Kidney epithelial cell (primary cell): ENCODE data around the gene MCU. TPM values are rescaled to one million over a fixed set of nuclear protein-coding genes. Genes with fewer than 3 reads are reported as not detected.
"Not testable (repeated sequence)": the region's sequence is repeated elsewhere in the genome, so short reads cannot be mapped to it uniquely, and the experiment has no call there.

Experiments used
- DNase-seq: peaks from one replicate; pipeline ENCODE4 v3.0.0-alpha.2; 2010; ENCODE audit warnings: low read depth
- H3K27me3 ChIP-seq: 2 replicates; pipeline ENCODE4 v1.6.0; 2011; ENCODE audit warnings: low read length; ENCODE audit not compliant: control insufficient read depth, insufficient read depth
- H3K36me3 ChIP-seq: 2 replicates; pipeline ENCODE4 v1.5.1; 2011; ENCODE audit warnings: low read length; ENCODE audit not compliant: control insufficient read depth, insufficient read depth
- H3K4me3 ChIP-seq: 2 replicates; pipeline ENCODE4 v1.5.1; 2011; ENCODE audit warnings: low read depth, mild to moderate bottlenecking, control low read depth, low read length
- total RNA-seq: library from RNA; depleted of rRNA; stranded (reverse); fragments of >200 nt; gene quantifications from 2 replicates; pipeline ENCODE4 v1.2.3, GENCODE V29; 2015
- TF ChIP-seq, protein P1 (sequence below): IDR thresholded peaks from 2 replicates; pipeline ENCODE4 v1.5.1; 2011; ENCODE audit warnings: mild to moderate bottlenecking, moderate library complexity, low read length, control low read depth, inconsistent platforms; ENCODE audit not compliant: insufficient read depth, poor library complexity, severe bottlenecking

Gene MCU
- total RNA-seq, 1 donor from 2014 or later: 15.4 TPM

- H3K36me3 ChIP-seq: no peaks in the 10 kb centered on the region
- no peaks in the 10 kb centered on the region for H3K27me3 ChIP-seq
- TF ChIP-seq, protein P1, sequence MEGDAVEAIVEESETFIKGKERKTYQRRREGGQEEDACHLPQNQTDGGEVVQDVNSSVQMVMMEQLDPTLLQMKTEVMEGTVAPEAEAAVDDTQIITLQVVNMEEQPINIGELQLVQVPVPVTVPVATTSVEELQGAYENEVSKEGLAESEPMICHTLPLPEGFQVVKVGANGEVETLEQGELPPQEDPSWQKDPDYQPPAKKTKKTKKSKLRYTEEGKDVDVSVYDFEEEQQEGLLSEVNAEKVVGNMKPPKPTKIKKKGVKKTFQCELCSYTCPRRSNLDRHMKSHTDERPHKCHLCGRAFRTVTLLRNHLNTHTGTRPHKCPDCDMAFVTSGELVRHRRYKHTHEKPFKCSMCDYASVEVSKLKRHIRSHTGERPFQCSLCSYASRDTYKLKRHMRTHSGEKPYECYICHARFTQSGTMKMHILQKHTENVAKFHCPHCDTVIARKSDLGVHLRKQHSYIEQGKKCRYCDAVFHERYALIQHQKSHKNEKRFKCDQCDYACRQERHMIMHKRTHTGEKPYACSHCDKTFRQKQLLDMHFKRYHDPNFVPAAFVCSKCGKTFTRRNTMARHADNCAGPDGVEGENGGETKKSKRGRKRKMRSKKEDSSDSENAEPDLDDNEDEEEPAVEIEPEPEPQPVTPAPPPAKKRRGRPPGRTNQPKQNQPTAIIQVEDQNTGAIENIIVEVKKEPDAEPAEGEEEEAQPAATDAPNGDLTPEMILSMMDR: no peak
- no peak for DNase-seq
- no peak overlapping the region for H3K4me3 ChIP-seq
Measured at GRCh38 chr10:72661431-72661830, 30.5 kb upstream of the MCU start.

DNA sequence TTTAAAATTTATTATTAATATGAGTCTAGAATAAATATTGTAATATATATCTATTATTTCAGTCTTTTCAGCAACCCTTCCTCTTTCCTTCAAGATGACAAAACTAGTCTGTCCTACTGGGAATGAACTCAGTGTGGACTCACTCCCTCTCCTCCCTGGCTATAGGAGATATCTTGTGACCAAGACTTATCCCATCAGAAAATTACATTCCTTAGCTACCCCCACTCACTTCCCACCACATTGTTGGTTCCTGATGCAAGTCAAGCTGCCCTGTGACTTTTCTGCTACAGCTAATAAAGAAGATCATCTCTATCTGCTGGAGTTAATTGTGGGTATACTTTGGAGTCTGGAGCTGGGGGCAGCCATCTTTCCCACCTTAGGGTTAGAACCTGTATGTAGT, 28.0 kb upstream of the MCU start:
- DNase-seq: no peak
- Histone ChIP-seq H3K27me3 (no peaks in the 10 kb centered on the region), H3K4me3 (no peak overlapping the region), H3K36me3 (no peaks in the 10 kb centered on the region)
- TF ChIP-seq, protein P1: no peak

DNA sequence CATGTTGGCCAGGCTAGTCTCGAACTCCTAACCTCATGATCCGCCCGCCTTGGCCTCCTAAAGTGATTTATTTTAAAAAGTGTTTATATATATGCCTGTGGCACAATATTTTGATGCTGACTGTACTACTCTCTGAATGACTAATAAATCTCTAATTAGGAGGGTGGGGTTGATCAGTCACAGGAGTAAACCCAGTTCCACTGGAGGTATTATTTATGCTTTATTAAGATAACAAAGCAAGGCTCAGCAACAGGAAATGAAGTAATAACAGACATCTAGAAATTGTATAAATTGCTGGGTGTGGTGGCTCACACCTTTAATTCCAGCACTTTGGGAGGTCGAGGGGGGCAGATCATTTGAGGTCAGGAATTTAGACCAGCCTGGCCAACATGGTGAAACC, 26.0 kb upstream of the MCU start:
- no peaks in the 10 kb centered on the region for H3K27me3 ChIP-seq
- no peak for DNase-seq
- H3K4me3 ChIP-seq: no peak overlapping the region
- TF ChIP-seq, protein P1: no peak
- no peaks in the 10 kb centered on the region for H3K36me3 ChIP-seq

DNA sequence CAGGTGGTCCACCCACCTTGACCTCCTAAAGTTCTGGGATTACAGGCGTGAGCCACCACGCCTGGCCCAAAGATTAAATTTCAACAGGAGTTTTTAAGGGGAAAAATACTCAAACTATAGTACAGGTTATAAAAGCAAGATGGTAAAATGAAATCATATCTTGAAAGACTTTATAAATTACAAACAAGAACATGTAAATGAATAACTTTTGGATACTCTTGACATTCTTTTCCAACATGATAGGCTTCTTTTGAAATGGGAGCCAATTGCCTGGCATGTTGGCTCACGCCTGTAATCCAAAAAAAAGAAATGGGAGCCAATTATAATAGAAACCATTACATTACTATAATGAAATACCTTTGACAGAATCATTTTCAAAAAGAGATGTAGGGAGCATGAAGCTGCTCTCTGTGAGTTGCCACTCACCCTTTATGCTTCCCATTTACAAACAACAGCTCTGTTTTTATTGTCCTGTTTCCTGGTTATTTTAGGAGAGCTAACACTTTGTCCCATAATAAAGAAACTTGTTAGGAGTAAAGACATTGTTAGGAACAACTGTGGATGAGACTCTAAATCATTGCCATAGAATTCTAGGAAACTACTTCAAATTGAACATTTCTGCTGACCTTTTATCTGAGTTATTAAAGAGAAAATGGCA, 24.6 kb upstream of the MCU start:
- TF ChIP-seq, protein P1: no peak
- Histone ChIP-seq H3K27me3 (no peaks in the 10 kb centered on the region), H3K4me3 (no peak overlapping the region), H3K36me3 (no peaks in the 10 kb centered on the region)
- DNase-seq: no peak

DNA sequence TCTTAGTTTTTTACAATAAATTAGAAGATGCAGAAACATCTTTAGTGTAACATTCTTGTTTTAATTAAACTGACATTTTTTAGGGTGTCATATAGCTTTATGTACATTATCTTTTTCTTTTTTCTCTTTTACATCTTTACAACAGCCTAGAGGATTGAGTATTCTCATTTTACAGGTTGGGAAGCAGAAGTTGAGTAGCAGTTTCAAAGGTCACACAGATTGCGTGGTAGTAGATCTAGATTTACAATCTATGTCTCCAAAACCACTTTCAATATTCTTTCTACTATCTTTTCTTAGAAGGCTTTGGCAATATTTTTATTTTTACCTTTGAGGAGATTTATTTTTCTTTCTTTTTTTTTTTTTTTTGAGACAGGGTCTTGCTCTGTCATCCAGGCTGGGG, 18.7 kb upstream of the MCU start:
- TF ChIP-seq, protein P1: no peak
- H3K36me3 ChIP-seq: no peaks in the 10 kb centered on the region
- no peak for DNase-seq
- H3K27me3 ChIP-seq: no peaks in the 10 kb centered on the region
- no peak overlapping the region for H3K4me3 ChIP-seq

GRCh38 chr10:72674174-72674573, 17.8 kb upstream of the MCU start:
- not testable (repeated sequence) for H3K36me3 ChIP-seq, DNase-seq, H3K27me3 ChIP-seq, H3K4me3 ChIP-seq
